CD14-positive monocyte (primary cell): Measurements from ENCODE around the gene MNX1. TPM values are rescaled to one million over a fixed set of nuclear protein-coding genes. Genes with fewer than 3 reads are reported as not detected.

Experiments used
- DNase-seq, 3 donors: peaks; one replicate each; pipeline ENCODE4 v3.0.0-alpha.2; 2011 to 2022
- H2AFZ ChIP-seq: 2 replicates; pipeline ENCODE4 v1.6.0; 2012; ENCODE audit warnings: mild to moderate bottlenecking, low read depth, low read length, inconsistent platforms; ENCODE audit not compliant: insufficient read depth, poor library complexity, severe bottlenecking
- H3K27ac ChIP-seq, 2 donors: 1 replicate in 1 of 2; 2 replicates in 1 of 2; pipeline ENCODE4 v1.5.1; 2012 to 2013; ENCODE audit warnings: low read length in 2 of 2, control low read depth in 1 of 2, inconsistent platforms in 1 of 2, low read depth in 1 of 2, mild to moderate bottlenecking in 1 of 2
- H3K27me3 ChIP-seq, 2 donors: one replicate each; pipeline versions ENCODE4 v1.6.0 to v1.6.1; 2011 to 2013; ENCODE audit warnings: low read length in 2 of 2; ENCODE audit not compliant: control insufficient read depth in 2 of 2, insufficient read depth in 2 of 2
- H3K36me3 ChIP-seq, 2 donors: replicated peaks in 1 of 2; 1 replicate in 1 of 2; 2 replicates in 1 of 2; pipeline versions ENCODE4 v1.5.1 to v1.6.1; 2012 to 2013; ENCODE audit warnings: low read length in 2 of 2, control low read depth in 1 of 2, inconsistent platforms in 1 of 2, mild to moderate bottlenecking in 1 of 2; ENCODE audit not compliant: insufficient read depth in 2 of 2, control insufficient read depth in 1 of 2
- H3K4me1 ChIP-seq, 2 donors: 1 replicate in 1 of 2; 2 replicates in 1 of 2; pipeline versions ENCODE4 v1.5.1 to v1.6.1; 2012 to 2013; ENCODE audit warnings: low read length in 2 of 2, control low read depth in 1 of 2, inconsistent platforms in 1 of 2, mild to moderate bottlenecking in 1 of 2, moderate library complexity in 1 of 2; ENCODE audit not compliant: insufficient read depth in 2 of 2, control insufficient read depth in 1 of 2
- H3K4me2 ChIP-seq: replicated peaks from 2 replicates; pipeline ENCODE3; 2012; ENCODE audit warnings: low read length, moderate library complexity, mild to moderate bottlenecking; ENCODE audit not compliant: poor library complexity, severe bottlenecking; ENCODE audit errors: extremely low read depth
- H3K4me3 ChIP-seq, 3 experiments: fragments of 200-600 bp in 1 of 3; sonication (generic) in 1 of 3; replicated peaks in 1 of 3; 1 replicate in 2 of 3; 2 replicates in 1 of 3; pipeline ENCODE4 v1.5.1; 2011 to 2013; ENCODE audit warnings: low read length in 3 of 3, mild to moderate bottlenecking in 3 of 3, control low read depth in 2 of 3, low read depth in 2 of 3, inconsistent platforms in 1 of 3, moderate library complexity in 1 of 3
- H3K79me2 ChIP-seq: 2 replicates; pipeline ENCODE4 v1.6.0; 2012; ENCODE audit warnings: mild to moderate bottlenecking, control low read depth, inconsistent platforms, low read length, moderate library complexity; ENCODE audit not compliant: insufficient read depth
- H3K9ac ChIP-seq: 2 replicates; pipeline ENCODE4 v1.6.0; 2017; ENCODE audit warnings: low read length, mild to moderate bottlenecking; ENCODE audit not compliant: insufficient read depth, poor library complexity, severe bottlenecking
- H3K9me3 ChIP-seq, 2 donors: replicated peaks in 1 of 2; 1 replicate in 1 of 2; 2 replicates in 1 of 2; pipeline versions ENCODE4 v1.5.1 to v1.6.1; 2012 to 2013; ENCODE audit warnings: low read length in 2 of 2, control low read depth in 1 of 2; ENCODE audit not compliant: control insufficient read depth in 1 of 2, insufficient read depth in 1 of 2
- H4K20me1 ChIP-seq: 2 replicates; pipeline ENCODE4 v1.6.0; 2012; ENCODE audit warnings: mild to moderate bottlenecking, low read length, control low read depth, moderate library complexity; ENCODE audit not compliant: insufficient read depth
- H3K27ac Mint-ChIP-seq, 7 donors: one replicate each; pipeline ENCODE4 v1.8.0; 2020; ENCODE audit warnings: mild to moderate bottlenecking in 7 of 7, mixed read lengths in 7 of 7, moderate library complexity in 6 of 7, inconsistent platforms in 2 of 7
- H3K27me3 Mint-ChIP-seq, 3 donors: one replicate each; pipeline ENCODE4 v1.8.0; 2021 to 2022; ENCODE audit warnings: low read depth in 3 of 3, mild to moderate bottlenecking in 3 of 3, mixed read lengths in 3 of 3, moderate library complexity in 3 of 3, inconsistent platforms in 1 of 3
- H3K36me3 Mint-ChIP-seq, 2 donors: one replicate each; pipeline ENCODE4 v1.8.0; 2020; ENCODE audit warnings: mixed read lengths in 2 of 2, inconsistent platforms in 1 of 2, mild to moderate bottlenecking in 1 of 2
- H3K4me1 Mint-ChIP-seq: one replicate; pipeline ENCODE4 v1.8.0; 2020; ENCODE audit warnings: mild to moderate bottlenecking, mixed read lengths
- H3K4me3 Mint-ChIP-seq, 2 donors: one replicate each; pipeline ENCODE4 v1.8.0; 2020; ENCODE audit warnings: mild to moderate bottlenecking in 2 of 2, mixed read lengths in 2 of 2, moderate library complexity in 1 of 2
- H3K9me3 Mint-ChIP-seq, 7 donors: one replicate each; pipeline ENCODE4 v1.8.0; 2020 to 2022; ENCODE audit warnings: mixed read lengths in 7 of 7, mild to moderate bottlenecking in 6 of 7, moderate library complexity in 6 of 7, inconsistent platforms in 2 of 7
- CTCF ChIP-seq: fragments of 200-600 bp; IDR thresholded peaks from one replicate; pipeline ENCODE4 v1.8.0; 2022; ENCODE audit warnings: antibody characterized with exemption, mild to moderate bottlenecking
- WGBS: methylation state at CpG from one replicate; pipeline ENCODE4 v1.1.5; 2013; ENCODE audit warnings: missing lambda C conversion rate; ENCODE audit not compliant: insufficient coverage; 5-methylcytosine and 5-hydroxymethylcytosine counted together
- intact Hi-C, 2 donors: fragments of 100-400 bp; cut with micrococcal nuclease; formaldehyde crosslinking; loops; one replicate each; pipeline versions ENCODE4 v1.15.0 to v1.15.1; 2023
- polyA plus RNA-seq, 3 donors: library from polyadenylated mRNA; depleted of rRNA in 1 of 3; unstranded in 2 of 3; stranded (reverse) in 1 of 3; fragments of 300-500 nt in 2 of 3; fragments of >200 nt in 1 of 3; fragmentation: Illumina TruSeq in 2 of 3; gene quantifications; 1 replicate in 2 of 3; 2 replicates in 1 of 3; pipeline ENCODE4 v1.2.3, GENCODE V29; 2012 to 2021

Gene MNX1
- polyA plus RNA-seq, 3 donors, result not detected

GRCh38 chr7:156994417-156994816 lies 16.0 kb downstream of the MNX1 start:
- Mint-ChIP-seq H3K36me3 (no peaks in the 10 kb centered on the region), H3K4me3 (no peak overlapping the region), H3K27me3 (peaks cover 63 to 78% (median 69%) of the 10 kb centered on the region in 3 donors), H3K27ac (no peak overlapping the region), H3K4me1 (peaks cover 2% of the 10 kb centered on the region), H3K9me3 (peaks cover 0 to 9% (median 2%) of the 10 kb centered on the region in 7 donors)
- no peak for TF ChIP-seq CTCF
- no peak overlapping the region for H3K4me3 ChIP-seq
- WGBS, result 100% methylated on average over 2 of the region's 8 CpGs
- DNase-seq, result no peak
- no peak overlapping the region for H2AFZ ChIP-seq
- peaks cover 30 to 47% of the 10 kb centered on the region in 2 donors for H3K27me3 ChIP-seq
- H4K20me1 ChIP-seq, result no peaks in the 10 kb centered on the region
- H3K27ac ChIP-seq, result no peak overlapping the region
- intact Hi-C loops, result no loop called here
- H3K9ac ChIP-seq, result no peak overlapping the region
- no peak overlapping the region for H3K4me2 ChIP-seq
- H3K79me2 ChIP-seq, result no peaks in the 10 kb centered on the region
- peaks cover 0 to 5% of the 10 kb centered on the region in 2 donors for H3K9me3 ChIP-seq
- H3K36me3 ChIP-seq, result no peaks in the 10 kb centered on the region
- H3K4me1 ChIP-seq, result no peaks in the 10 kb centered on the region

- peaks cover 25 to 42% of the 10 kb centered on the region in 2 donors for H3K27me3 ChIP-seq
- Mint-ChIP-seq H3K27ac (no peak overlapping the region), H3K27me3 (peaks cover 58 to 73% (median 64%) of the 10 kb centered on the region in 3 donors), H3K4me1 (no peaks in the 10 kb centered on the region), H3K36me3 (no peaks in the 10 kb centered on the region), H3K4me3 (peak overlapping the region in 1 of 2 donors; percentile 11), H3K9me3 (peaks cover 0 to 7% (median 2%) of the 10 kb centered on the region in 7 donors)
- no peak overlapping the region for H3K4me3 ChIP-seq
- TF ChIP-seq CTCF, result no peak
- 86% methylated on average over 9 of the region's 10 CpGs for WGBS
- H3K9me3 ChIP-seq, result peaks cover 0 to under 1% of the 10 kb centered on the region in 2 donors
- no peaks in the 10 kb centered on the region for H4K20me1 ChIP-seq
- H3K4me1 ChIP-seq, result no peaks in the 10 kb centered on the region
- DNase-seq, result no peak
- no peaks in the 10 kb centered on the region for H3K79me2 ChIP-seq
- H3K9ac ChIP-seq, result no peak overlapping the region
- H2AFZ ChIP-seq, result no peak overlapping the region
- no peaks in the 10 kb centered on the region for H3K36me3 ChIP-seq
- no peak overlapping the region for H3K4me2 ChIP-seq
- H3K27ac ChIP-seq, result no peak overlapping the region
- intact Hi-C loops, result no loop called here
Measured at GRCh38 chr7:156993925-156994235, 16.6 kb downstream of the MNX1 start.
